Transverse colon (tissue), 4 donors: ENCODE data around the gene PPP1R15A. TPM values are rescaled to one million over a fixed set of nuclear protein-coding genes. Genes with fewer than 3 reads are reported as not detected.

Experiments used
- DNase-seq: peaks from one replicate; pipeline ENCODE4 v3.0.0-alpha.2; 2019
- H3K27ac ChIP-seq, 4 donors: fragments of 200-600 bp; sonication (generic); 2 replicates each; pipeline ENCODE4 v1.5.1; 2016 to 2018; ENCODE audit warnings: inconsistent platforms in 4 of 4
- H3K27me3 ChIP-seq: fragments of 200-600 bp; sonication (generic); 2 replicates; pipeline ENCODE4 v1.5.1; 2017; ENCODE audit warnings: inconsistent platforms
- H3K36me3 ChIP-seq, 4 donors: fragments of 200-600 bp; sonication (generic); 2 replicates each; pipeline ENCODE4 v1.5.1; 2017 to 2019; ENCODE audit warnings: inconsistent platforms in 4 of 4
- H3K4me1 ChIP-seq, 4 donors: fragments of 200-600 bp; sonication (generic); 2 replicates each; pipeline ENCODE4 v1.5.1; 2017 to 2020; ENCODE audit warnings: inconsistent platforms in 4 of 4
- H3K4me3 ChIP-seq, 4 donors: fragments of 200-600 bp; sonication (generic); 1 replicate in 1 of 4; 2 replicates in 3 of 4; pipeline versions ENCODE4 v1.5.1 to v1.6.1; 2017 to 2019; ENCODE audit warnings: inconsistent platforms in 4 of 4
- H3K9me3 ChIP-seq, 2 donors: fragments of 200-600 bp; sonication (generic); 2 replicates each; pipeline ENCODE4 v1.5.1; 2017 to 2019; ENCODE audit warnings: inconsistent platforms in 2 of 2
- EP300 ChIP-seq: sonication (generic); formaldehyde crosslinking; IDR thresholded peaks from one replicate; pipeline ENCODE4 v1.6.1; 2017; ENCODE audit warnings: antibody characterized with exemption, low read depth
- POLR2A ChIP-seq: fragments of 450-650 bp; IDR thresholded peaks from one replicate; pipeline ENCODE4 v1.6.1; 2016; ENCODE audit warnings: antibody characterized with exemption, mild to moderate bottlenecking, moderate library complexity
- POLR2AphosphoS5 ChIP-seq, 3 donors: sonication (generic); formaldehyde crosslinking; IDR thresholded peaks; one replicate each; pipeline ENCODE4 v1.6.1; 2016; ENCODE audit warnings: antibody characterized with exemption in 3 of 3
- WGBS, 2 donors: methylation state at CpG; one replicate each; pipeline ENCODE4 v1.1.5; 2018; ENCODE audit warnings: low coverage in 1 of 2; 5-methylcytosine and 5-hydroxymethylcytosine counted together
- in situ Hi-C, 4 donors: fragments of 200-750 bp; cut with MboI; loops; one replicate each; pipeline versions ENCODE4 v1.15.0 to v1.15.1; 2017; ENCODE audit warnings: low sequenced_read_pairs in 3 of 4, low pct_ligation_motif_present in 1 of 4, low pct_unique_long_range_greater_than_20kb in 1 of 4
- intact Hi-C: fragments of 100-400 bp; cut with DNase I; formaldehyde crosslinking; loops from one replicate; pipeline ENCODE4 v1.15.1; 2023; ENCODE audit warnings: low total_unique reads
- total RNA-seq, 4 donors: library from RNA; depleted of rRNA; stranded (reverse); fragments of >200 nt; gene quantifications; one replicate each; pipeline ENCODE4 v1.1.0, GENCODE V29; 2016
- TF ChIP-seq, protein P1 (sequence below), 5 experiments: fragments of 200-600 bp in 3 of 5; fragments of 450-650 bp in 2 of 5; sonication (generic) in 3 of 5; IDR thresholded peaks; 1 replicate in 2 of 5; 2 replicates in 3 of 5; pipeline ENCODE4 v1.5.1; 2016 to 2017; ENCODE audit warnings: antibody characterized with exemption in 5 of 5, inconsistent platforms in 3 of 5, mild to moderate bottlenecking in 2 of 5, moderate library complexity in 1 of 5

The PPP1R15A gene
- total RNA-seq, 4 donors from 2014 or later, result 49.4 to 109 (median 69.5) TPM

DNA sequence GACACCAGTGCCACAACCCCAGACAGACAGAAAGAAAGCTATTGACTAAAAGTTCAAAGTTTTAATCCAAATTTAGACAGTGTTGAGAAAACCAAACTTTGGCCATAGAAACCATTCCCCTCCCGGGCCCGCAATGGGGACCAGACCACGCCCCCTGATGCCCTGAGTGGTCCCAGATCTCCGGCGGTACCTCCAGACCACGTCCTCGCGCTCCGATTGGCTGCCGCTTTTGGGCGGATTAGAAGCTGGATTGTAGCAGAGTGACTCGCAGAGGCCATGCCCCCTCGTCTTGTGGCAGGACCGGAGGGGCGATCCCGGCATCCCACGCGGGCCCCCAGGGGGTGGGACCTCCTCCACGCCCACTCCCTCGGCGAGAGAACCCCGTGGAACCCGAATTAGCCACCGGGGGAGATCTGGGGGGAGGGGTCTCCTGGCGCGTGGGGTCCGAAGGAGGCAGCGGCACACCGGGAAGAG lies 35.1 kb upstream of the PPP1R15A start:
- Histone ChIP-seq H3K4me1 (peaks cover 0 to 19% (median 9%) of the 10 kb centered on the region in 4 donors), H3K9me3 (no peaks in the 10 kb centered on the region), H3K27me3 (no peaks in the 10 kb centered on the region), H3K4me3 (peak overlapping the region in 2 of 4 donors; percentile 29 to 42), H3K36me3 (no peaks in the 10 kb centered on the region), H3K27ac (peak overlapping the region; percentile 64 to 70 (median 68))
- TF ChIP-seq POLR2AphosphoS5 (IDR thresholded peaks at IDR 0.05), result peak in 1 of 3 donors; percentile 37
- TF ChIP-seq, protein P1, sequence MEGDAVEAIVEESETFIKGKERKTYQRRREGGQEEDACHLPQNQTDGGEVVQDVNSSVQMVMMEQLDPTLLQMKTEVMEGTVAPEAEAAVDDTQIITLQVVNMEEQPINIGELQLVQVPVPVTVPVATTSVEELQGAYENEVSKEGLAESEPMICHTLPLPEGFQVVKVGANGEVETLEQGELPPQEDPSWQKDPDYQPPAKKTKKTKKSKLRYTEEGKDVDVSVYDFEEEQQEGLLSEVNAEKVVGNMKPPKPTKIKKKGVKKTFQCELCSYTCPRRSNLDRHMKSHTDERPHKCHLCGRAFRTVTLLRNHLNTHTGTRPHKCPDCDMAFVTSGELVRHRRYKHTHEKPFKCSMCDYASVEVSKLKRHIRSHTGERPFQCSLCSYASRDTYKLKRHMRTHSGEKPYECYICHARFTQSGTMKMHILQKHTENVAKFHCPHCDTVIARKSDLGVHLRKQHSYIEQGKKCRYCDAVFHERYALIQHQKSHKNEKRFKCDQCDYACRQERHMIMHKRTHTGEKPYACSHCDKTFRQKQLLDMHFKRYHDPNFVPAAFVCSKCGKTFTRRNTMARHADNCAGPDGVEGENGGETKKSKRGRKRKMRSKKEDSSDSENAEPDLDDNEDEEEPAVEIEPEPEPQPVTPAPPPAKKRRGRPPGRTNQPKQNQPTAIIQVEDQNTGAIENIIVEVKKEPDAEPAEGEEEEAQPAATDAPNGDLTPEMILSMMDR (IDR thresholded peaks at IDR 0.05), result no peak
- peak; percentile 80 for DNase-seq
- intact Hi-C loops (loop anchor here (2.0 kb wide), 1 partner anchor 42 kb away; no protein-coding TSS in a partner anchor), in situ Hi-C loops (loop anchor here in 2 of 4 donors (5.0 kb wide), 1 partner anchor 45 kb away; no protein-coding TSS in a partner anchor)
- WGBS, 2 donors, result 32% methylated on average over 26 of the region's 29 CpGs; no CpG with 5 or more reads in 1 of the 2 donors

DNA sequence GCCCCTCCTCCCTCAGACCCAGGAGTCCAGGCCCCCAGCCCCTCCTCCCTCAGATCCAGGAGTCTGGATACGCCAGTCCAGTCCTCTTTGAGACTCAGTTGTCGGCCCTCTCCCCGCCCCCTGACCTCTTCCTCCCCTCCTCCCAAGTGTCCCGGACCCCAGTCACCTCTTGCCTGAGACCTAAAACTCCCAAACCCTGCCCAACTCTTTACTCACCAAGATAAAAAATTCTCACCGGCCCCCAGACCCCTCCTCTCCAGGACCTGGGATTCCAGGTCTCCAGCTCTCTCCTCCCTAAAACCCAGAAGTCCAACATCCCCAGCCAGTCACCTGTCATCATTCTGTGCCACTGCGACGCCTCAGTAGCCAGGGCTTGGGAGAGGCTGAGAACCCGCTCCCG lies 34.5 kb upstream of the PPP1R15A start:
- TF ChIP-seq, protein P1 (IDR thresholded peaks at IDR 0.05), result no peak
- TF ChIP-seq EP300 (no peak), POLR2A (no peak), POLR2AphosphoS5 (IDR thresholded peaks at IDR 0.05) (no peak)
- WGBS, 2 donors, result 59 to 69% methylated on average over 3 to 9 of the region's 9 CpGs
- H3K36me3 ChIP-seq, result no peaks in the 10 kb centered on the region
- no peak overlapping the region for H3K4me3 ChIP-seq
- peak overlapping the region; percentile 64 to 70 (median 68) for H3K27ac ChIP-seq
- intact Hi-C loops, result loop anchor here (2.0 kb wide), 2 partner anchors 43 to 49 kb away; no protein-coding TSS in a partner anchor
- in situ Hi-C loops, result loop anchor here in 2 of 4 donors (5.0 kb wide), 1 partner anchor 45 kb away; no protein-coding TSS in a partner anchor
- no peaks in the 10 kb centered on the region for H3K27me3 ChIP-seq
- peaks cover 0 to 19% (median 9%) of the 10 kb centered on the region in 4 donors for H3K4me1 ChIP-seq
- no peaks in the 10 kb centered on the region for H3K9me3 ChIP-seq
- DNase-seq, result no peak

DNA sequence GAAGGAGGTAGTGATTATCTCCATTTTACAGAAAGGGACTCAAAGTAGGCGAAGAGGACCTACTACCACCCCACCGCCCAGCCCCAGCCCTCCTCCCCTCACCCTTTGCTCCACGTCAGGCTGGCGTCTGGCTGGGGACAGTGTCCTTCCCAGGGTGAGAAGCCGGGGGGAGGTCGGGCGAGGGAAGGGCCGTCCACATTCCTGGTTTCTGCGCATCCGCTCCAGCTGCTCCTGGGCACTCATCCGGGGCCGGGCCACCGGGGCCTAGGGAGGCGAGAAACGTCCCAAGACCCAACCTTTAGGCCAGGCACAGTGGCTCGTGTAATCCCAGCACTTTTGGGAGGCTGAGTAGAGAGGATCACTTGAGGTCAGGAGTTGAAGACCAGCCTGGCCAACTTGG lies 31.2 kb upstream of the PPP1R15A start:
- no peak overlapping the region for H3K4me3 ChIP-seq
- H3K4me1 ChIP-seq, result peaks cover 0 to 10% (median 3%) of the 10 kb centered on the region in 4 donors
- no peak overlapping the region for H3K27ac ChIP-seq
- intact Hi-C loops (no loop called here), in situ Hi-C loops (loop anchor here in 1 of 4 donors (5.0 kb wide), 1 partner anchor 49 kb away; no protein-coding TSS in a partner anchor)
- H3K27me3 ChIP-seq, result no peaks in the 10 kb centered on the region
- DNase-seq, result no peak
- H3K9me3 ChIP-seq, result no peaks in the 10 kb centered on the region
- no peaks in the 10 kb centered on the region for H3K36me3 ChIP-seq
- 89% methylated on average over 16 of the region's 16 CpGs; no CpG with 5 or more reads in 1 of the 2 donors for WGBS, 2 donors
- TF ChIP-seq, protein P1 (IDR thresholded peaks at IDR 0.05), result no peak
- no peak for TF ChIP-seq POLR2A
- no peak for TF ChIP-seq POLR2AphosphoS5 (IDR thresholded peaks at IDR 0.05)
- no peak for TF ChIP-seq EP300

DNA sequence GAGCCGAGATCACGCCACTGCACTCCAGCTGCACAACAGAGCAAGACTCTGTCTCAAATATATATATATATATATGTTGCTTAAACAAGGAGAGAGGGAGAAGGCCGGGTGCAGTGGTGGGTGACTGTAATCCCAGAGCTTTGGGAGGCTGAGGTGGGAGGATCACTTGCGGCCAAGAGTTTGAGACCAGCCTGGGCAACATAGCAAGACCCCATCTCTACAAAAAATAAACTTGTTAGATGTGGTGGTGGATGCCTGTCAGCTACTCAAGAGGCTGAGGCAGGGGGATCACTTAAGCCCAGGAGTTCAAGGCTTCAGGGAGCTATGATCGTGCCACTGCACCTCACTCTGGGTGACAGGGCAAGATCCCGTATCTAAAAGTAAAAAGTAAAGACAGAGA lies 30.6 kb upstream of the PPP1R15A start:
- Histone ChIP-seq H3K27ac (no peak overlapping the region), H3K4me3 (no peak overlapping the region), H3K36me3 (no peaks in the 10 kb centered on the region), H3K27me3 (no peaks in the 10 kb centered on the region), H3K4me1 (peaks cover 0 to 6% (median 2%) of the 10 kb centered on the region in 4 donors), H3K9me3 (no peaks in the 10 kb centered on the region)
- DNase-seq, result no peak
- intact Hi-C loops, result no loop called here
- TF ChIP-seq, protein P1 (IDR thresholded peaks at IDR 0.05), result no peak
- WGBS, 2 donors, result 87 to 88% methylated on average over 4 to 6 of the region's 6 CpGs
- in situ Hi-C loops, result loop anchor here in 1 of 4 donors (5.0 kb wide), 1 partner anchor 49 kb away; no protein-coding TSS in a partner anchor
